ENCODE data around the gene GTF2A1.

Gene GTF2A1

DNA sequence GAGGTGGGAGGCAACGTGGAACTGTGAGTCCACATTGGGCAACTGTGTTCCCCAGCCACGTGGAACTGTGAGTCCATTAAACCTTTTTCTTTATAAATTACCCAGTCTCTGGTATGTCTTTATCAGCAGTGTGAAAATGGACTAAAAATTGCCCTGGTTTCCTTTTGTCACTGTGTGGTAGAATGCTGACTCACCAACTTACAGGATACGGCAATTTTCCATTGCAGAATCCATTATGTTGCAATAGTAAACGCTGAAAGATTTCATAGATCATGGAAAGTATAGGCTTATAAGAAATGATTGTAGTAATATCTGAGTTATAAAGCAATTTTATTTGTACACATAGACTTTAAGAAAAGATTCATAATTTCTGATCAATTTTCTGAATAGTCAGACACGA, 93.0 kb downstream of the GTF2A1 start:
- TF ChIP-seq, protein P1, sequence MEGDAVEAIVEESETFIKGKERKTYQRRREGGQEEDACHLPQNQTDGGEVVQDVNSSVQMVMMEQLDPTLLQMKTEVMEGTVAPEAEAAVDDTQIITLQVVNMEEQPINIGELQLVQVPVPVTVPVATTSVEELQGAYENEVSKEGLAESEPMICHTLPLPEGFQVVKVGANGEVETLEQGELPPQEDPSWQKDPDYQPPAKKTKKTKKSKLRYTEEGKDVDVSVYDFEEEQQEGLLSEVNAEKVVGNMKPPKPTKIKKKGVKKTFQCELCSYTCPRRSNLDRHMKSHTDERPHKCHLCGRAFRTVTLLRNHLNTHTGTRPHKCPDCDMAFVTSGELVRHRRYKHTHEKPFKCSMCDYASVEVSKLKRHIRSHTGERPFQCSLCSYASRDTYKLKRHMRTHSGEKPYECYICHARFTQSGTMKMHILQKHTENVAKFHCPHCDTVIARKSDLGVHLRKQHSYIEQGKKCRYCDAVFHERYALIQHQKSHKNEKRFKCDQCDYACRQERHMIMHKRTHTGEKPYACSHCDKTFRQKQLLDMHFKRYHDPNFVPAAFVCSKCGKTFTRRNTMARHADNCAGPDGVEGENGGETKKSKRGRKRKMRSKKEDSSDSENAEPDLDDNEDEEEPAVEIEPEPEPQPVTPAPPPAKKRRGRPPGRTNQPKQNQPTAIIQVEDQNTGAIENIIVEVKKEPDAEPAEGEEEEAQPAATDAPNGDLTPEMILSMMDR (IDR thresholded peaks at IDR 0.05; ENCODE audit: low read depth, low read length): no peak
- H3K9me3 ChIP-seq (ENCODE audit: severe bottlenecking): no peaks in the 10 kb centered on the region
- no peak overlapping the region for H3K4me3 ChIP-seq (ENCODE audit: low read depth, low read length)
- no peaks in the 10 kb centered on the region for H3K27me3 ChIP-seq (ENCODE audit: insufficient read depth, low read depth, severe bottlenecking)
- no peak overlapping the region for H3K27ac ChIP-seq
- no peaks in the 10 kb centered on the region for H3K36me3 ChIP-seq
- no peak for DNase-seq

DNA sequence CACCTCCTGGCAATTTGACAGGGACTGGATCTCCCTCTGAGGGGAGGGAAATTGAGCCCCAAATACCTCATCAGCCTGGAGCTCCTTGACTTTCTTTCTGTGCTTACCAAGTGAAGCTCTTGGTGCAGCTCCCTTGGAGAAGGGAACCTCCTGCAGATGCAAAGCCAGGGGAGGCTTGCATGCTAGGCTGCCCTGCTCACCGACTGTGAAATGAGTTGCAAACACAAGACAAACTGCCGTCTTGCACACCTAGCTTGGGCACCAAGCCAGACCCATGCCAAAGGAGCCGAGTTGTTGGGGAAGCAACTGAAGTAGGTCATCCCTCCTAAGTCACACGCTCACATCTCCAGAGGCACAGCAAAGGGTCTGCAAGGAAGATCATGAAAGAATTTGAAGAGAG, 95.2 kb downstream of the GTF2A1 start:
- H3K27me3 ChIP-seq (ENCODE audit: insufficient read depth, low read depth, severe bottlenecking): no peaks in the 10 kb centered on the region
- no peak overlapping the region for H3K27ac ChIP-seq
- TF ChIP-seq, protein P1 (IDR thresholded peaks at IDR 0.05; ENCODE audit: low read depth, low read length): no peak
- no peaks in the 10 kb centered on the region for H3K9me3 ChIP-seq (ENCODE audit: severe bottlenecking)
- no peaks in the 10 kb centered on the region for H3K36me3 ChIP-seq
- DNase-seq: no peak
- no peak overlapping the region for H3K4me3 ChIP-seq (ENCODE audit: low read depth, low read length)
